Right lobe of liver (tissue), 6 donors: ENCODE results near the gene VPS37C. TPM values are rescaled to one million over a fixed set of nuclear protein-coding genes. Genes with fewer than 3 reads are reported as not detected.
A peak's percentile ranks its signal among the peaks of the same experiment; 100 is the strongest.

Source experiments
- ATAC-seq, 4 donors: fragments of 200-7000 bp; cut with Tn5 transposase; one replicate each; pipeline ENCODE4 v1.9.1; 2020; ENCODE audit warnings: mild to moderate bottlenecking in 4 of 4, moderate library complexity in 4 of 4
- DNase-seq, 3 donors: peaks; one replicate each; pipeline ENCODE4 v3.0.0-alpha.2; 2020
- H3K27ac ChIP-seq, 3 donors: fragments of 200-600 bp; one replicate each; pipeline ENCODE4 v1.8.0; 2022
- H3K27me3 ChIP-seq, 2 donors: fragments of 200-600 bp; one replicate each; pipeline ENCODE4 v1.8.0; 2022
- H3K36me3 ChIP-seq, 4 donors: fragments of 200-600 bp; sonication (generic) in 1 of 4; one replicate each; pipeline versions ENCODE4 v1.5.1 to v1.8.0; 2017 to 2022; ENCODE audit warnings: control low read depth in 1 of 4
- H3K4me1 ChIP-seq, 4 donors: fragments of 200-600 bp; sonication (generic) in 1 of 4; one replicate each; pipeline versions ENCODE4 v1.5.1 to v1.8.0; 2017 to 2022; ENCODE audit warnings: control low read depth in 1 of 4
- H3K4me3 ChIP-seq, 3 donors: fragments of 200-600 bp; one replicate each; pipeline ENCODE4 v1.8.0; 2022
- H3K9me3 ChIP-seq, 4 donors: fragments of 200-600 bp; sonication (generic) in 1 of 4; one replicate each; pipeline versions ENCODE4 v1.5.1 to v1.8.0; 2017 to 2022; ENCODE audit warnings: control low read depth in 1 of 4
- POLR2A ChIP-seq: fragments of 450-650 bp; IDR thresholded peaks from one replicate; pipeline ENCODE4 v1.6.1; 2017; ENCODE audit warnings: antibody characterized with exemption, mild to moderate bottlenecking
- WGBS: methylation state at CpG from one replicate; pipeline ENCODE4 v1.1.6; 2018; ENCODE audit warnings: low coverage, low lambda C conversion rate; ENCODE audit not compliant: insufficient coverage; ENCODE audit errors: missing lambda C conversion rate; 5-methylcytosine and 5-hydroxymethylcytosine counted together
- intact Hi-C, 2 donors: fragments of 100-400 bp; cut with DNase I; formaldehyde crosslinking; loops; one replicate each; pipeline versions ENCODE4 v1.11.2 to v1.14.1; 2022
- total RNA-seq, 6 experiments: library from RNA; depleted of rRNA in 2 of 6; stranded (reverse); fragments of >200 nt in 2 of 6; fragmentation: NEBNext Ultra II Directional in 3 of 6; extraction: Animal tissue kit (Norgen Biotek cat#: 25700) in 3 of 6; gene quantifications; one replicate each; pipeline versions ENCODE4 v1.1.0 to v1.2.4, GENCODE V29; 2016 to 2023
- TF ChIP-seq, protein P1 (sequence below), 4 donors: fragments of 200-600 bp in 3 of 4; fragments of 450-650 bp in 1 of 4; IDR thresholded peaks; one replicate each; pipeline versions ENCODE4 v1.5.1 to v1.8.0; 2016 to 2022; ENCODE audit warnings: antibody characterized with exemption in 4 of 4, mild to moderate bottlenecking in 2 of 4
- donor health status: DM: no; HTN: yes; CAD: no.
- donor health status: DM: no; HTN: no; CAD: no.
- donor health status: DM: no; HTN: no; CAD: no.
- donor health status: DM: no; HTN: yes; CAD: no.
- donor health status: DM: no; HTN: yes; CAD: no.

VPS37C gene
- total RNA-seq, 6 experiments from 2014 or later: 4.6 to 7.6 (median 6.0) TPM

GRCh38 chr11:61109671-61110070 lies 51.6 kb downstream of the VPS37C start:
- intact Hi-C loops: no loop called here
- 87% methylated on average over 5 of the region's 8 CpGs for WGBS
- TF ChIP-seq, protein P1, sequence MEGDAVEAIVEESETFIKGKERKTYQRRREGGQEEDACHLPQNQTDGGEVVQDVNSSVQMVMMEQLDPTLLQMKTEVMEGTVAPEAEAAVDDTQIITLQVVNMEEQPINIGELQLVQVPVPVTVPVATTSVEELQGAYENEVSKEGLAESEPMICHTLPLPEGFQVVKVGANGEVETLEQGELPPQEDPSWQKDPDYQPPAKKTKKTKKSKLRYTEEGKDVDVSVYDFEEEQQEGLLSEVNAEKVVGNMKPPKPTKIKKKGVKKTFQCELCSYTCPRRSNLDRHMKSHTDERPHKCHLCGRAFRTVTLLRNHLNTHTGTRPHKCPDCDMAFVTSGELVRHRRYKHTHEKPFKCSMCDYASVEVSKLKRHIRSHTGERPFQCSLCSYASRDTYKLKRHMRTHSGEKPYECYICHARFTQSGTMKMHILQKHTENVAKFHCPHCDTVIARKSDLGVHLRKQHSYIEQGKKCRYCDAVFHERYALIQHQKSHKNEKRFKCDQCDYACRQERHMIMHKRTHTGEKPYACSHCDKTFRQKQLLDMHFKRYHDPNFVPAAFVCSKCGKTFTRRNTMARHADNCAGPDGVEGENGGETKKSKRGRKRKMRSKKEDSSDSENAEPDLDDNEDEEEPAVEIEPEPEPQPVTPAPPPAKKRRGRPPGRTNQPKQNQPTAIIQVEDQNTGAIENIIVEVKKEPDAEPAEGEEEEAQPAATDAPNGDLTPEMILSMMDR (IDR thresholded peaks at IDR 0.05): no peak
- TF ChIP-seq POLR2A: no peak
- Histone ChIP-seq H3K9me3 (no peaks in the 10 kb centered on the region), H3K27ac (no peak overlapping the region), H3K36me3 (no peaks in the 10 kb centered on the region), H3K4me3 (no peak overlapping the region), H3K4me1 (no peaks in the 10 kb centered on the region), H3K27me3 (no peaks in the 10 kb centered on the region)
- no peak for DNase-seq
- ATAC-seq: no peak

- H3K27me3 ChIP-seq: no peaks in the 10 kb centered on the region
- intact Hi-C loops: no loop called here
- H3K36me3 ChIP-seq: no peaks in the 10 kb centered on the region
- no peak overlapping the region for H3K27ac ChIP-seq
- H3K9me3 ChIP-seq: no peaks in the 10 kb centered on the region
- no peak overlapping the region for H3K4me3 ChIP-seq
- TF ChIP-seq, protein P1 (IDR thresholded peaks at IDR 0.05): no peak
- TF ChIP-seq POLR2A: no peak
- no peaks in the 10 kb centered on the region for H3K4me1 ChIP-seq
- DNase-seq (peak in 1 of 3 donors; percentile 35), ATAC-seq (no peak)
- WGBS: 84% methylated on average over 9 of the region's 15 CpGs
Observed at GRCh38 chr11:61108847-61109585, 52.2 kb downstream of the VPS37C start.

DNA sequence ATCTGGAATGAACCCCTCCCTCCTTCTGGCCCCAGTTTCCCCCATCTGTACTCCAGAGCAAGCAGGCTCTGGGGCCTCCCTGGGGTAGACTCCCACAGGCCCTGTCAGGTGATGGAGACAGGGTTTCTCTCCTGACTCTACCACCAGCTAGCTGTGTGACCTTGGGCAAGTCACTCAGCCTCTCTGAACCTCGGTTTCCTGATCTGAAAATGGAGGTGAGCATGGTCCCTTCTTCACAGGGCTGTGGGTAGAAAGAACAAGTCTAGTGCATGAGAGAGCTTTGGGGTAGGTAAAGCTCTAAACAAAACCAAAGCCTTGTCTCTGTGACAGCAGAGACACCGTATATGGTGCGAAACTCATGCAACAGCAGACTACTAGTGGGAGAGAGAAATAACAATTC lies 53.3 kb downstream of the VPS37C start:
- intact Hi-C loops: no loop called here
- no peak for TF ChIP-seq POLR2A
- TF ChIP-seq, protein P1 (IDR thresholded peaks at IDR 0.05): no peak
- WGBS: 60% methylated on average over 1 of the region's 3 CpGs
- Histone ChIP-seq H3K27ac (no peak overlapping the region), H3K4me1 (no peaks in the 10 kb centered on the region), H3K27me3 (no peaks in the 10 kb centered on the region), H3K9me3 (no peaks in the 10 kb centered on the region), H3K4me3 (no peak overlapping the region), H3K36me3 (no peaks in the 10 kb centered on the region)
- ATAC-seq: no peak
- no peak for DNase-seq

GRCh38 chr11:61106894-61107470 lies 54.2 kb downstream of the VPS37C start:
- Histone ChIP-seq H3K36me3 (no peaks in the 10 kb centered on the region), H3K4me3 (no peak overlapping the region), H3K27ac (no peak overlapping the region), H3K27me3 (no peaks in the 10 kb centered on the region), H3K4me1 (no peaks in the 10 kb centered on the region), H3K9me3 (no peaks in the 10 kb centered on the region)
- intact Hi-C loops: no loop called here
- ATAC-seq: no peak
- 67% methylated on average over 6 of the region's 11 CpGs for WGBS
- no peak for TF ChIP-seq POLR2A
- TF ChIP-seq, protein P1 (IDR thresholded peaks at IDR 0.05): no peak
- DNase-seq: peak in 1 of 3 donors; percentile 16
